GM21737 (cell line): Measurements from ENCODE around the gene MRC2.
A peak's percentile ranks its signal among the peaks of the same experiment; 100 is the strongest.

Source experiments
- ATAC-seq: cut with Tn5 transposase; IDR thresholded peaks from one replicate; pipeline ENCODE4 v1.9.1; 2021; ENCODE audit warnings: mild to moderate bottlenecking, moderate library complexity; ENCODE audit not compliant: unreplicated experiment

The MRC2 gene

DNA sequence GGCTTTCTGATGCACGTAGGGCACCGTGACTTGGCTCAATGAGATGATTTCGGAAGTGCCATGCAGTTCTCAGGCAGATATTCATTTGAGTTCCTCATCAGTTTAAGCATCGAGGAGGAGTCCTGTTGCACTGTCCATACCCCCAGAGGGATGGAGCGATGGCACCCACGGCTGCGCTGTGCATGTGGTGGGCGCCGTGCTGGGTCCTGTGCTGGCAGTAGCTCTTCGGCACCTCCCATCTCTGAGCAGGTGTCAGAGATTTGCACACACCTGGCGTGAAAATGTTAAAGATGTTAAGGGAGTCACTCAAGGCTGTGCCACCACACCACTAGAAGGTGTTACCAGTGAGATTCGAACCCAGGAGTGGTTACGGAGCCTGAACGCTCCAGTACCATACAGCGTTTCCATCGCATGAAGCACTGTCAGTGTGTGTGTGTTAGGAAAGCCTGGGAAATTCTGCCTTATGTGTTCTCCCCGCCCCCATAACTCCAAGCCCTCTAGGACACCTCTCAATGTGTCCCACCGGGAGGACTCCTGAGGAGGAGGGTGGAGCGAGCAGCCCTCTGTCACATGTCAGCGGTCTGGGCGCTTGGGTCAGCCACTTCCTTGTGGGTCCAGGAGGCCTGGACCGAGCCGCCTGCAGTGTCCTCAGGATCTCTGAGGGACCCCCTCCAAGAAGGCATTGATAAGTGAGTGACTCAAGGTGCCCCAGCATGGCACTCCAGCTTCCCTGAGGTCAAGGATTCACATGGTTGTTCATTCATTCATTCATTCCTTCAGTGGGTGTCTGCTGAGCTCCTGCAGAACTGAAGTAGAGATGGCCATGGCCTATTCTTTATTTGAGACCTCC is 3.8 kb downstream of the MRC2 start:
- no peak for ATAC-seq

DNA sequence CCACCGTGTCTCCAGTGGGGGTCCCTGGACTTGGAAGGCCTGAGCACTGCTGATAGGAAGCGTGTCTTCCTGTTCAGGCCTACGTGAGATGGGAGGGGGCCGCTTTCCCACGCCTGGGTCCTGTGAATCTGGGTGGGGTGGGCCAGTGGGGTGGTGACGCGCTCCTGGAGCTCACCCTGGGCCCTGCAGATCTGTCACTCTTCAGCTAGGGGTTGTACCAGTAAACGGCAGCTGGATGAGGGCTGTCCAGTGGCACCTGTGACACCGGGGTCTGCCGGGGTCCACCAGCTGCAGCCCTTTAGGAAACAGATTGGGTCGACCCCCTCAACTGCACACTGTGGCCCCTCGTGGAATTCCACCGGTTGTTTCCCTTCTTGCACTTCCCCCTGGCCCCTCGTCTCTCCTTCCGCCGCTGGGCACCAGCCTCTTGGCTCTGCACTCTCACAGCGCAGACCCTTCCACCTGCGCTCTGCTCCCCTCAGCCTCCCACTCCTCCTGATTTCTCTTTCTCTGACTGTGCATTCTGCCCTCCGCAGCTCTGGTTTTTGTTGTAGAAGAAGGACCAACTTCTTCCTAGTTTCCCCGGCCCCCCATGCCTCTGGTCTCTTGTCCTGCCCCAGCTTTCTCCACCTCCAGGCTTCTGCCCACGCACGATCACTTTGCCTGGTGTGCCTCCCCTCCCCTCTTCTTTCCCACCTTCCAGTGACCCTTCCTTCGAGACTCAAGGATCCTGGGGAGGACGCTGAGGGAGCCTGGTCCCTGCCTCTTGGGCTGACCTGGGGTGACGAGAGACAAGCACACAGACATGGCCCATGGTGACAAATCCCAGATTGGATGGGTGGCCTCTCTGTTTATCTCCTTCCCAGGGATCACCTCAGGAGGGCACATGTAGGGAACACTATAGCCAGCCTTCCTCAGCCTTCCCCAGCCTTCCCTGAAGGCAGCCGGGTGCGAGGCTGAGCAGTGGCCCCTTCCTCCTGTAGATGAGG is 4.8 kb downstream of the MRC2 start:
- no peak for ATAC-seq

DNA sequence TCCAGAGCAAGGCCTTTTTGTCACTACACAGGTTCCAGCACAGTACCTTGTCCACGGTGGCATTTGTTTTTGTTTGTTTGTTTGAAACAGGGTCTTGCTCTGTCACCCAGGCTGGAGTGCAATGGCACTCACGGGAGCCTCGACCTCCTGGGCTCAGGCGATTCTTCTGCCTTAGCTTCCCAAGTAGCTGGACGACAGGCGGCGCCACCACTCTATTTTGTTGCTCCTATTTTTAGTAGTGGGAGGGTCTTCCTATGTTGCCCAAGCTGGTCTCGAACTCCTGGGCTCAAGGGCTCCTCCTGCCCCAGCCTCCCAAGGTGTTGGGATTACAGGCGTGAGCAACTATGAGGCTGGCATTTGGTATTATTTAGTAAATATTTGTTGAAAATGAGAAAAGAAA is 10.3 kb downstream of the MRC2 start:
- ATAC-seq, result no peak

DNA sequence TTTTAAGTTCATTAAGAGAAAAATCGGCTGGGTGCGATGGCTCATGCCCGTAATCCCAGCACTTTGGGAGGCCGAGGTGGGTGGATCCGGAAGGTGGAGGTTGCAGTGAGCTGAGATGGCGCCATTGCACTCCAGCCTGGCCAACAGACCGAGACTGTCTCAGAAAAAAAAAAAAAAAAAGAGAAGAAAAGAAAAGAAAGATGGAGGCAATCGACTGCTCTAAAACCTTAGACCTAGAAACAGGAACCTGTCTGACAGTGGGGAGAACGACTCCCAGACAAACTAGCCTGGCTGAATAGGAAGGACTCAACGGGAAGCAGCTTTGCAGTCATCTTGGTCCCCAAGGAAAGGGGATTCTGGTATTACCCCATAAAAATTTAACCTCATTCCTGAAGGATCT is 13.7 kb downstream of the MRC2 start:
- ATAC-seq, result no peak

DNA sequence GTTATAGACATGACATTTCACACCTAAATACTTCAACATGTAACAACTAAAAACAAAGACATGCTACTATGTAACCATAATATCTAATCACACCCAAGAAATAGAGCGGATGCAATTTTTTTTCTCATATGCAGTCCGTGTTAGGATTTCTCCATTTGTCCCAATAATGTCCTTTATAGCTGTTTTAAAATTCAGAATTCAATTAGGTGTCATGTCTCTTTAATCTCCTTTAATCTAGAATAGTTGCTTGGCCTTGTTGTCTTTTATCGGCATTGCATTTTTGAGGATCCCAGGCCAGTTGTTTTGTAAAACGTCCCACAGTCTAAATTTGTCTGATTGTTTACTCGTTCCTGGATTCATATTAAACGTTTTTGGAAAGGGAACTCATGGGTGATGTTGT is 14.5 kb downstream of the MRC2 start:
- no peak for ATAC-seq

DNA sequence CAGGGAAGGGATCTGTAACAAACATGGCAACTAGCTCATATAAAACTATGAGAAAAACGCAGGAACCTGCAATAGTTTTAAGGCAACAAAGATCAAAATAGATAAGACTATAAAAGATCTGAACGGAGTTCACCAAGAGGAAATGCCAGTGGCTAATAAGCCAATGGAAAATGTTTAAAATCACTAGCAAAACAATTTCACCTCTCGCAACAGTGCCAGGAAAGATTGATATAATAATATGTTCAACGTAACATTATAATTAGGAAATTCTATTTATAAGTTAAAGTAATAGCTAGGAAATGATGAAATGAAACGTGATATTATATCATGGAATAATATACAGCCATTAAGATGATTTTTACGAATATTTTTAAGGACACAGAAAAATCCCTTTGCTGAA is 16.0 kb downstream of the MRC2 start:
- no peak for ATAC-seq

DNA sequence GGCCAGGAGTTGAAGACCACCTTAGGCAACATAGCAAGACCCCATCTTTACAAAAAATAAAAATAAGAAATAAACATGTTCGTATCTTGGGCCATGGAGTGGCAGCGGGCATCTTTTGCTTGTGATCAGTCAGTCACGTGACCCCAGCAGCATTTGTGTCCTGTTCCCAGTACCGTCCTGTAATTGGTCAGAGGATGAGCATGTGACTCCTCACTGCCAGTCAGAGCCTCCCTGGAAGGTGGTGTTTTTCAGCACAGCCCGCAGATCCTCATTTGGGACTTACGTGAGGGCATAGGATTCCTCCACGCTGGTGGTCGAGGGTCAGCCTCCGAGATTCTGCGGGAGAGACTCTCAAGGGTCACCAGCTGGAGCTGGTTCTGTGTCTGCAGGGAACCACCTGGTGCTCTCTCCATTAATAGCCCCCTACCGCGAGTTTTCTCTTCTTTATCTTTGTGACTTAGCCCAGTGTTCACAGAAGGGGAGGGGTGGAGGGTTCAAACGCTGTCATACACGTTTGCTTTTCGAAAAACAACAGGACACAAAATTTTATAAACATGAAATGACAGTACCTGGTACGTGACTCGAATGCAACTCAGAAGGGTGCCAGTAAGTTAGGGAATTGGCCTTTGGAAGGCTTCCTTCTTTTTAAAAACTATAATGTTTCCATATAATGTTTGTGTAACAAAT is 17.2 kb downstream of the MRC2 start:
- no peak for ATAC-seq

DNA sequence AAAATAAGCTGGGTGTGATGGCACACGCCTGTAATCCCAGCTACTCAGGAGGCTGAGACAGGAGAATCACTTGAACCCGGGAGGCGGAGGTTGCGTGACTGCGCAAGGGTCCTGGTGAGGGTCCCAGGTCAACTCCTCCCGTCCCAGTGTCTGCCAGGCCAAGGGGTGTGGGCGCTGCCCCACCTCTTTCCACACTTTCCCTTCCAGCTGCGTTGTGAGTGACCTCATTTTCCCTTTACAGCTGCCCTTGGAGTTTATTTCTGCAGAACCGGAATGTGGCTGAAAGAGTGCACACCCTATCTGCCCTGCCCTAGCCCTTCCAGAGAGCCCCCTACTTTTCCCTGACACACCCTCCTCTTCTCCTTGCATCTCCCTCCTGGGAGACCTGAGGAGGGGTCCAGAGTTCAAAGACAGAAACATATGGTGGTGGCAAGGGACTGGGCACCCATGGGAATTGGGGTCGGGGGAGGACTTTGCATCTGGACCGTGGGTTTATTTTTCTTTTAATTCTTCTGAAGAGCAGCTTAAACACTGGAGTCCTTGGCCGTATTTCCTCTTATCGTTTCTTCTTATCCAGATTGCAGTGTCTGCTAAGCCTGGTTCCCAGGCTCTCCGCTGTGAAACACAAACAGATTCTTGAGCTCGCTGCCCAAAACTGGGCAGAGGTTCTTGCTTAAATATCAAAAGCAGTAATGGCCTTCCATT is 20.9 kb downstream of the MRC2 start:
- no peak for ATAC-seq

DNA sequence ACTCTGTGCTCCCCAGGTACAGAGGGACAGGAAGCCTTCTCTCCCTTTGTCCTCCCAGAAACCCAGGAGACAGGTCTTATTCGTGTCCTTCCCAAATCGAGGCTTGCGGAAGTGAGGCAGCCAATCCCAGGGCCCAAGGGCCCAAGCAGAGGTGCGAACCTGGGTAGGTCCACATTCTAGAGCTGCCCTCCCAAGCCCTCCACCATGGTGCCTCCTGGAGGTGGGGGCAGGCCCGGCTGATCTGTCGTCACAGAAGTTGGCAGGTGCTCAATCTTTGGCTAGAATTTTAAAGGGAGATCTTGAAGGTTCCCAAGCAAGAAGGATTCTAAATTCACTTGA is 21.5 kb downstream of the MRC2 start:
- ATAC-seq, result no peak

DNA sequence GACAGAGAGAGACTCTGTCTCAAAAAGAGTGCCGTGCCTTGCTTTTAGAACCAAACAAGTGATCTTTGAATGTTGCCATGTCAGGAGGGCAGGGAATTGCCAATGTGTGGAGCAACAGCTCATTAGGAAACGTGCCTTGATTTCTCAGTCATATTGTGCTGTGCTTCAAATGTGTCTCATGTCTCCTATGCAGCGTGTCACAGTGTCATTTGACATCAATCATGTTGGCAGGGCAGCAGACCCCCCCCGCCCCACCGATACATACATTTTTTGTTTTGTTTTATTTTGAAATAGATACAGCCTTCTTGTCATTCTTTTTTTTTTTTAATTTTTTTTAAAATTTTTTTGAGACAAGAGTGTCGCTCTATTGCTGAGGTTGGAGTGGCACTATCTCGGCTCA is 22.1 kb downstream of the MRC2 start:
- no peak for ATAC-seq

DNA sequence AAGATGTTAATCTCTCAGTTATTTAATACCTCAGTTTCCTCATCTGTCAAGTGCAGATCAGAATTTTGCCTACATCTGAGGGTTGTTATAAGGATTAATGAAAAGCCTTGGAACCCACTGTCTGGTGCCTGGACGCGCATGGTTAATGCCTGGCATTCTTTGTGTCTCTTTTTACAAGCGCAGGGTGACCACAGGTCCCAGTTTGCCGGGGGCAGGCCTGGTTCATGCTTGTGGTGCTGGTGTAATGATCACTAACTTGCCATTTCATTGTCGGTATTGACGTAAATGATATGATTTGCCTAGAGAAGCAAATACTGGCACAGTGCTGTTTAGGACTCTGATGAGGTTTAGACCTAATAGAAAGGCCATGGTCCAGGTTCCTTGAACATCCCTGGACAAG is 23.1 kb downstream of the MRC2 start:
- no peak for ATAC-seq

DNA sequence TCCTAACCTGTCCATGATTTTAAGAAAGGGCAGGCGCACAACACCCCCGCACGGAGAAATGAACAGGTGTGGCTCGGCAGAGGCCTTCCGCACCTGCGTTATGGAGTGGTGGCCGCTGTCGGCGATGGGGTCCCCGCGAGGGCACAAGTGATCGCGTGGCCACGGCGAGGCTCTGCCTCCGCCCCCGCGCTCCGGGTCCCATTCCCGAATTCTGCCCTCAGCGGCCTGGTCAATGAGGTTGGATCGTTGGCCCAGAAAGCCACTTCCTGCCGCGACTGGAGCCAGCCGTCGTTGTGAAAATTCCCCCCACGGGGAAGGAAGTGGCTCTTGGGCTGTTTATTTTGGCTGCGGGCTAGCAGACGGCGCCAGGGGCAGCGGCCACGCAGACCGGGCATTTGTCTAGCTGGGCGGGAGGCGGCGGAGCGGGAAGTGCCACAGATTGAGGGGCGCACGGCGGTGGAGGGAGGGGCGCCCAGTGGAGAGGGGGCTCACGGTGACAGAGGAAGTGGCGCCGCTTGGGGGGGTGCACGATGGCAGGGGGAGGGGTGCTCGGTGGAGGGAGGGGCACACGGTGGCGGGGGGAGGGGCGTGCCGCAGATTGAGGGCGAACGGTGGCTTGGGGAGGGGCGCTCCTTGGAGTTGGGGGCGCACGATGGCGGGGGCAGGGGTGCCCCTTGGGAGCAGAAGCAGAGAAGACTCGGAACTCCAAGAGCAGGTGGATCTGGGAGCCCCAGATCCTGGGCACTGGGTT is 25.0 kb downstream of the MRC2 start:
- no peak for ATAC-seq

DNA sequence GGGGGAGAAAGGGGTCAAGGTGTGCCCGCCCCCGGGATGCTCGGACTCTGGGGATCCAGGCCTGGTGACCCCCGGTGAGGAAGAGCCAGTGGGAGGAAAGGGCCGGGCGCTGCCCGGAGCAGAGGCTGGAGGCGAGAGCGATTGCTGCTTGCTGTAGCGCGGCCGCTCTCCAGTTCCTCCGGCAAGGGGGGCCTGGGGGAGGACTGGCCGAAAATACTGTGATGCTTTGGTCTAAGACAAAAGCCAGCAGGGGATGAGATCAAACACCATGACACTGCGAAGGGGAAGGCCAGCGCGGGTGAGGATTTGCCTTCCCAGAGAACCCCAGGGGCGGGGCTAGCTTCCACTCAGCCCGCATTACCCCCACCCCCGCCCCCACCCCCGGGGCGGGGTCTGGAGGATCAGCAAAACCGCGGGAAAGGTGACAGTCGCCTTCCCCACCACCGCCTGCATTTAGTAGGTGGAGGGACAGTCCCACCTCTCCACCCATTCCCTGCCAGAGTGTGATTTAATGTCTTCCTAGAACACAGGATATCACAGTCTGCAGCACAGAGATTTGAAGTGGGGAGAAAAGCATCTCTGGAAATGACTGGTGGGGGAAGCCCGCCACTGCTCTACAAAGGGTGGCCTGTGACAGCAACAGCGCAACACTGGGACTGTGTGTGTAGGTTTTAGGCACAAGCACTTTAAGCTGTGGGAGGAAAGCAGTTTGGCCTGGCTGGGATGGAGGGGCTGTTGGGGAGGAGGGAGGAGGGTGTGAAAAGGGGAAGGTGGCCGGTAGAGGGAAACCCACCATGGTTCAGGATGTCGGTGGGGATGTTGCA is 25.7 kb downstream of the MRC2 start:
- peak; percentile 85 for ATAC-seq

DNA sequence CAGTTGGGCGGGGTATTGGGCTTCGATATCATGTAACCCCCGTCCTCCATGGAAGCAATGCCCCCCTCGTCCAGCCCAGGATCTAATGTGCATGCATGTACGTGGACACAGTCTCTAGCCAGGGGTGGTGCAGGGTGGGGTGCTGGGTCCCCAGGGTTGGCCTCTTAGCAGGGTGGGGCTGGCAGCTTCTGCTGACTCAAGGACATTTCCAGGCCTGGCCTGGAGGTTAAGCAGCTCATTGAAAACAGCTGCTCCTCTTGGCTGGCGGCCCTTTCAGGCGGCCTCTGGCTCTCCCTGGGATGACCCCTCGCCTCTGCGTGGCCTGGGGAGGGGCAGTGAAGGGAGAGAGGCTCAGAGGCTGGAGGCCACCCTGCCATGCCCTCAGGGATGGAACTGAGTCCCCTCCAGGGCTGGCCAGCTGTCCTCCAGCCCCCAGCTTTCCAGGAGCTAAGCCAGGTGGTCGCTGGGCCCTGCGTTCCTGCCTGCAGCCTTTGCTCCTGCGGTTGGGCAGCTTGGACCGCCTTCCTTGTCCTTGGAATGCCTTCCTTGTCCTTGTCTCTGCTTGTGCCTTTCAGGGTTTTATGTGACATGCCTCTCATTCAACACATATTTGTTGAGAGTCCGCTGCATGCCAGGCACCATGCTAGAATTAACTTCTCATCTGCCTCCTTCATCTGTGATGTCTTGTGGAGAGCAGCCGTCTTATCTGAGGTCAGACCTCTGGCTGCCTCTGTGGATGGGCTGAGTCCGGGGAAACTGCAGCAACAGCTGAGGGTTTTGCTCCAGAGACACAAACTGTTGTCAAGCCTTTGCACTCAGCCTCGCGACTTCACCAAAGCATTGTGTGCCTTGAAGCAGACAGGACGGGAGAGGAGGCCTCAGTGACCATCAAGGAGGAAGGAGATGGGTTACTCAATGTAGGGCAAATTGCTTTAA is 26.6 kb downstream of the MRC2 start:
- ATAC-seq, result no peak

DNA sequence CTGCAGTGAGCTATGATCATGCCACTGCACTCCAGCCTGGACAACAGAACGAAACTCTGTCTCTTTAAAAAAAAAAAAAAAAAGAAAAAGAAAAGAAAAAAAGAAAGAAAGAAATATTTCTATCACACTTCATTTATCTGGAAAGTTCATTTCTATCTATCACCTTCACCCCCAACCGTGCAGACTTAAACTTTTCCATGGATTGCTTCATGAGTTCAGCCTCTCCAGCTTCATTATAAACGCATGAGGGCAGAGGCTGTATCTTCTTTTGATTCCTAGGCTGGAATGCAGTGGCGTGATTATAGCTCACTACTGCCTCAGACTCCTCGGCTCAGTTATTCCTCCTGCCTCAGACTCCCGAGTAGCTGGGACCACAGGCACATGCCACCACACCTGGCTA is 28.2 kb downstream of the MRC2 start:
- ATAC-seq, result no peak

DNA sequence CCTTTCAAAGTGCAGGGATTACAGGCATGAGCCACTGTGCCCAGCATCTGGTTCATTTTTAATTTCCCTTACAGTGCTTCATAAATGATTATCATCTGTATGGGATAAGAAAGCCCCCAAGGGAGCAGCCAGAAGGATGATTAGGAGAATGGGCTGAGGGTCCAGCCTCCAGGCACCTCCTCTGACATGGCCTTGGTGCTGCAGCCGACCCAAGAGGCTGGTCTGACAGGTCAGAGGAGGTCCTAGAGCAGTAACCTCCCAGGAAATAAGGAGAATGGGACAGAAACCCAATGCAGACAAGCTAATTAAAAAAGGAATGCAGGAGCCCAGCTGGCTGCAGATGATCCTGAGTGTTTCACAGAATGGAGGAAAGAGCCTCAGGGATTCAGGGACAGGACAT is 29.0 kb downstream of the MRC2 start:
- ATAC-seq, result no peak

DNA sequence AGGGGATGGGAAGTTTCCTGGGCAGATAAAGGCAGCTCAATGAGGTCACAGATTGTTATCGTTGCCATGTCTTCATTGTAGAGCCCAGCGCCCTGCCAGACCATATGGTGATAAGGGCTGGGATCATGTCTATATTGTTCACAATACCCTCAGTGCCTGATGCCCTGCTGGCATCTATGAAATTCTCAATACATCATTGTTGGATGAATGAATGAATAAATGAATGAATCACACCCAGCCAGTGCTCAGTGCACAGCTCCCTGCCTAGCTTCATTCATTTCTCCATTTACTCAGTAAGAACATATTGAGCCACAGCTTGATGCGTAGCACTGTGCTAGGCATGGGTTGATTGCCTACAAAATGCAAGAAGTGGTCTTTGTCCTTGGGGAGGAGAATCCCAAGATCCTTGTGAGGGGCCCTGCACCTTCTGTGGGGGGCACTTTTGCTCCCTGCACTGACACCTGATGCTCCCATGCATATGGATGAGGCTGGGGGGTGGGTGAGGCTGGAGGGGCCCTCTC is 29.7 kb downstream of the MRC2 start:
- no peak for ATAC-seq

DNA sequence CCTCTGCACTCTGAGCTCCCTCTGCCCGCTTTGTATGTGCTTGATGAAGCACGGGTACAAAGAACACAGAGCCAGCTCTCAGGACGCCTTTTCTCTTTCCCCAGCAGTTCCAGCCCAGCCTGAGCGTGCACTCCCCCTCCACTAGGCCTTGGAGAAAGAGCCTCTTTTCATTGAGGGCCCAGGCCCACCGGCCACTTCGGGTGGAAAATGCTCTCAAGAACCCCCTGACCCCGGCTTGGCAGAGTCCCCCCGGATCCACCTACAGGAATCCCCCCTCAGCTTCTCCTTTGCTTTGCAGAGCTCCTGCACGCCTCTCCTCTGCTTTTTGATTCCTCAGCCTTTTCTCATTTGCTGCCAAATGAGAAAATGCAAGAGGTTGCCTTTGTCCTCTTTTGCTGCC is 30.2 kb downstream of the MRC2 start:
- ATAC-seq, result no peak
